Left cardiac atrium (tissue), 4 donors: ENCODE data around the gene MANSC4. TPM values are rescaled to one million over a fixed set of nuclear protein-coding genes. Genes with fewer than 3 reads are reported as not detected.
"Not testable (repeated sequence)": the region's sequence is repeated elsewhere in the genome, so short reads cannot be mapped to it uniquely, and the experiment has no call there.

Source experiments
- ATAC-seq, 2 donors: fragments of 200-7000 bp; cut with Tn5 transposase; one replicate each; pipeline ENCODE4 v1.9.1; 2020; ENCODE audit warnings: mild to moderate bottlenecking in 2 of 2, moderate library complexity in 2 of 2
- DNase-seq: peaks from one replicate; pipeline ENCODE4 v3.0.0-alpha.2; 2020
- intact Hi-C, 2 donors: fragments of 100-400 bp; cut with DNase I; formaldehyde crosslinking; loops; one replicate each; pipeline versions ENCODE4 v1.14.1 to v1.15.1; 2022 to 2023
- total RNA-seq, 2 donors: library from RNA; stranded (reverse); fragmentation: NEBNext Ultra II Directional; extraction: Animal tissue kit (Norgen Biotek cat#: 25700); gene quantifications; one replicate each; pipeline ENCODE4 v1.2.1, GENCODE V29; 2021
- donor health status: DM: no; HTN: yes; CAD: no.
- donor health status: DM: no; HTN: yes; CAD: no; lungs with severe emphysema.
- donor health status: DM: yes; HTN: yes; CAD: no.
- donor health status: Dilated cardiomyopathy.

MANSC4 gene
- total RNA-seq, 2 donors from 2014 or later = not detected

DNA sequence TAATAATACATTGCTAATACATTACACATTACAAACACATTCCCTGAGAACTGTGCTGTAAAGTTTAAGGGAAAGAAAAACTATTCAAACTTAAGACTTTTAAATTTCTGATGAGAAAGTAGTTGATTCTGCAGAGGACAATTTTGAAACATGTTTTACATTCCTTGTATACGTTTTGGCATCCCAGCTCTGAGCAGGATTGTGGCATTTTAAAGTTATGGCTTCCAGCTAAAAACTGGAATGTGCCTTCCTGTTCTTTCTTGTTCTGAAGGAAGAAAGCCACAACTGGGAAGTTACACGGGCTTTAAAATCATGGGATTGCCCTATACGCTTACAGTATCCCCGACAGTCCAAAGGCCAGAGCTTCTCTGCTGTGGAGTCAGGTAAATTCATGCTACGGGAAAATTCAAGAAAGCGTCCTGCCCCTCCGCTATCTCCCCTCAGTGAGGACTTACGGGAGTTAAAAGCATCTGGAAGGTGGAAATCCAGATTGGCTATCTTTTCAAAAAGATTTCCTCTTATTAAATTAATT, 10.8 kb downstream of the MANSC4 start:
- DNase-seq (no peak), ATAC-seq (no peak)
- intact Hi-C loops = no loop called here

DNA sequence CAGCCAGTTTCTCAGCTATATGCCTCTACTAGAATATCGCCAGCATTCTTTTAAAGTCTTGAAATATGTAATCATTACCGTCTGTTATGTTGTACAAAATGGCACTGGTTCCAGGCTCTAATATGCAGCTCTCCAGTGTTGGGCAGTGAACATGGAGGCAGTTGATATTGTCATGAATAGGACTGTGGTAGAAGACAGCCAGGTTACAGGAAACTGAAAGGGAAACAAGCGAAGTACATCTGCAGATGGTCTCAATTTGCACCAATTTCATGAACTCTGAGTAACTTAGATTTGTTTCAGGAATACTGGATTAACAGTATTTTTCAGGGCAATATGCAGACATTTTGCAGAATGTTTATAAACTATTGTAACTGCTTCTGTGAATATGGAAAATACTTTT, 13.4 kb downstream of the MANSC4 start:
- intact Hi-C loops = no loop called here
- ATAC-seq = no peak

GRCh38 chr12:27762757-27763156, 17.3 kb downstream of the MANSC4 start:
- DNase-seq (no peak), ATAC-seq (no peak)
- intact Hi-C loops = no loop called here

More for the DNA sequence above, 13.4 kb downstream of the MANSC4 start:
- DNase-seq = no peak

DNA sequence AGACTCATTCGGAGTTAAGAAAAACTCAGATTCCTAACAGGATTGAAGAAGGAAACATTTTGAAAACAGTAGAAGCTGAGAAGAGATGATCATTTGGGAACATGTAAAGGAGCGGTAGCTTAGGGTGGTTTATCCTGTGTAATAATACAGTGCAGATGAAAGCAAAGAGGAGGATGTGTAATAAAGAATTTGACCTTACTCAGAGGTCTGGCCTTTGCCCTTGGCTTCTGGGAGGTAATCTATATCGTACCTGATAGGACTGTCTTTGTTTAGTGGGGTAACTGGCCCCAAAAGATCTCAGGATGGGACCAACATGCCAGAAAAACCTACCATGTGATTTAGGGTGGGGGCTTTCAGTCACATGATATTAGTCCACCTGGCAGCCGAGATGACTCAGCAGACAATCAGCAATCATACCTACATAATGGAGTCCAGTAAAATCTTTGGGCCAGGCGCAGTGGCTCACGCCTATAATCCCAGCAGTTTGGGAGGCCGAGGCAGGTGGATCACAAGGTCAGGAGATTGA, 23.3 kb downstream of the MANSC4 start:
- ATAC-seq (no peak), DNase-seq (no peak)
- intact Hi-C loops = no loop called here

- no peak for ATAC-seq
- intact Hi-C loops = no loop called here
These were observed 25.2 kb downstream of the MANSC4 start for GRCh38 chr12:27754795-27755194.

DNA sequence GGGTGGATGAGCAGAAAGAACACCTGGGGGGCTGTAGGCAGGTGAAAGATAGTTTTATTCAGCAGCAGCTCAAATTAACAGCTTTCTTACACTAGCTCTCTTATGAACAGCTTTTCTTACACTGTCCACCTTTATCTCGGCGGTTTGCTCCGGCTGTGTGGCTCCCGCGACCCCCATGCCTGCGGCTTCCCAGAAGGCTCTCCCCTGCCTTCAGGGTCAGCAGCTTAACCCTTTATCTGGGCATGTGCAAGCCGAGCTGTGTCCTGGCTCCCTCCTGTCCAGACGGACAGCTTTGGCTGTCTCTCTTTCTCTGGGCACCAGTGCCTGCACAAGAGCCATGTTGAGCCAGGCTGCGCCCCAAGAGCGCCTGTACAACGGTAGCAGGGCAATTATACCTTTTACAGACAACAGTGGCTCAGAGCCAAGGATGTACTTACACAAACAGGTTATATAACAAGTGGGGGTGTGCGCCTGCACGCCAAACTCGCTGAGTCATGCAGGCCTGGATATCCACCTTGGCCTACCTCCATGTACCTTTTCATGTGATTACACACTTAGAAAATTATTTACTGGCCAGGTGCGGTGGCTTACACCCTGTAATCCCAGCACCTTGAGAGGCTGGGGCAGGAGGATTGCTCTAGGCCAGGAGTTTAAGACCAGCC, 28.5 kb downstream of the MANSC4 start:
- no peak for DNase-seq
- intact Hi-C loops = no loop called here

More at GRCh38 chr12:27754795-27755194, 25.2 kb downstream of the MANSC4 start:
- no peak for DNase-seq

DNA sequence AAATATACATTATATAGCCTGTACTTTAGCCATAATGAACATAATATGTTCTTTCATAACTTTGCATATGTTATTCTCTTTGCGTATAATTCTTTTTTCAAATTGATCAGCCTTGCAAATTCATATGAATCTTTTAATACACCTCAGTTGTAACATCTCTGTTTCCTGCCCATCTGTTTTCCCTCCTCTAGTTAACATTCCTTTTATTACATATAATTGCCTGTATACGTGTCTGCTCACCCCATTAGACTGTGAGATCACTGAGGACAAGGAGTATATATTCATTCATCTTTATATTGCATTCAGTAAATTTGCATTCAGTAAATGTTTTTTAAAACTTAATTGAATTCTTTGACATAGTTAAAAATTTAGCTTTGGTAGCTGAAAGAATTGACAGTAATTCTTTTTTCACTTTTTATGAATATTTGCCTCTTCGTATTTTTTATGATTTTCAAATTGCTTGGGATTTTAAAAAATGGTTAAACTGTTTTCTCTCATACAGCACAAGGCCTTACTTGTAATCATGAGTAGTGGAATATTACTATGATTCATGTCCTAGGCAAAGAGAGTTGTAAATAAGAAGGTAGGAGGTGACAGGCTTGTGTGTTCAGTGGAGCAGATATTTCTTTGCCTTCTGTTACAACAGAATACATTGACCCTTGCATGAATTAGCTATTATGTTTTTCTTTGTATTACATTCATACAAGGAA, 32.8 kb downstream of the MANSC4 start:
- intact Hi-C loops = no loop called here
- ATAC-seq (peak in 1 of 2 donors; percentile 86), DNase-seq (no peak)

More for the DNA sequence above, 28.5 kb downstream of the MANSC4 start:
- no peak for ATAC-seq

GRCh38 chr12:27745734-27746133, 34.3 kb downstream of the MANSC4 start:
- intact Hi-C loops, DNase-seq, ATAC-seq: not testable (repeated sequence)

DNA sequence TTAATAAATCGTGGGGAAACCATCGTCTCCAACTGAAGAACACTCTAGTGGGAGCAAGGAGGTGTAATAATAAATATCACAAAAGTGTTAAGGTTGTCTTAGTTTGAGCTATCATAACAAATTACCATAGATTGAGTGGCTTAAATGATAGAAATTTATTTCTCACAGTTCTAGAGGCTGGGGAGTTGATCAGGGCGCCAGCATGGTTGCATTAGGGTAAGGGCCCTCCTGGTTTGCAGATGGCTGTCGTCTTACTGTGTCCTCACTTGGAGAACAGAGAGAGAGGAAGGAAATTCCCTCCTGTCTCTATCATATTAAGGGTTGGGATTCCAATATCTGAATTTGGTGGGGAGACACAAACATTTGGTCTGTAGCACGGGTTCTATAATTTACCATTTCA, 36.4 kb downstream of the MANSC4 start:
- DNase-seq (no peak), ATAC-seq (no peak)
- intact Hi-C loops = no loop called here

- DNase-seq, ATAC-seq: not testable (repeated sequence)
- intact Hi-C loops = loop anchor here (5.0 to 10.0 kb wide), 2 partner anchors 88 to 200 kb away; no protein-coding TSS in a partner anchor
These were observed 45.7 kb downstream of the MANSC4 start for GRCh38 chr12:27734321-27734720.

DNA sequence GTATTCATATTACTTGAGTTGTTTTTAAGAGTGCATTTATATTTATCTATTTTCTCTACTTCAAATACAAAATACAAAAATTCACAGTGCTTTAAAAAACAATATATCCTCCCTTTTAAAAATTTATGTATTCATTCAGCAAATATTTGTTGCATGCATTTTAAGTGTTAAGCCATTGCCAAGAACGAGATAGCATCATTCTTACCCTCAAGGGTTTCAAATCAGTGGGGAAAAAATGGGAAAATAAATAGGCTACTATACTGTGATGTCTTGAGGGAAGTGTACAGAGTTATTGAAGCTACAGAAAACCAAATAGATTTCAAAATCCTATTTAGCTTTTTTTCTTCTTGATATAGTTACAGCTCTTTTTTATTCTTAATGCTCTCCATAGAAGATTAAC, 46.2 kb downstream of the MANSC4 start:
- ATAC-seq = no peak
- DNase-seq = no peak
- intact Hi-C loops = loop anchor here (2.0 to 10.0 kb wide), 3 partner anchors 89 to 207 kb away; no protein-coding TSS in a partner anchor

GRCh38 chr12:27733052-27733656, 46.9 kb downstream of the MANSC4 start:
- intact Hi-C loops = loop anchor here (2.0 to 10.0 kb wide), 3 partner anchors 89 to 208 kb away; no protein-coding TSS in a partner anchor
- peak; percentile 47 to 58 for ATAC-seq

GRCh38 chr12:27732281-27732680, 47.8 kb downstream of the MANSC4 start:
- no peak for DNase-seq
- intact Hi-C loops = loop anchor here (2.0 to 10.0 kb wide), 3 partner anchors 90 to 209 kb away; no protein-coding TSS in a partner anchor
- ATAC-seq = peak in 1 of 2 donors; percentile 30

More at GRCh38 chr12:27733052-27733656, 46.9 kb downstream of the MANSC4 start:
- no peak for DNase-seq

GRCh38 chr12:27730097-27730588, 49.9 kb downstream of the MANSC4 start:
- intact Hi-C loops = loop anchor here (5.0 to 10.0 kb wide), 2 partner anchors 92 to 205 kb away; no protein-coding TSS in a partner anchor
- ATAC-seq = no peak
- DNase-seq = no peak

GRCh38 chr12:27723212-27723611, 56.8 kb downstream of the MANSC4 start:
- DNase-seq = no peak
- intact Hi-C loops = no loop called here
- ATAC-seq = no peak
